Neural progenitor cell (in vitro differentiated cells): ENCODE results near the gene PYGO2.

Source experiments
- EZH2phosphoT487 ChIP-seq: fragments of 200-600 bp; sonication (generic); IDR thresholded peaks from 2 replicates; pipeline ENCODE4 v1.6.1; 2017; ENCODE audit warnings: antibody characterized with exemption
- TF ChIP-seq, protein P1 (sequence below): fragments of 200-600 bp; sonication (generic); IDR thresholded peaks from 2 replicates; pipeline ENCODE4 v1.5.1; 2017; ENCODE audit warnings: antibody characterized with exemption, mild to moderate bottlenecking

DNA sequence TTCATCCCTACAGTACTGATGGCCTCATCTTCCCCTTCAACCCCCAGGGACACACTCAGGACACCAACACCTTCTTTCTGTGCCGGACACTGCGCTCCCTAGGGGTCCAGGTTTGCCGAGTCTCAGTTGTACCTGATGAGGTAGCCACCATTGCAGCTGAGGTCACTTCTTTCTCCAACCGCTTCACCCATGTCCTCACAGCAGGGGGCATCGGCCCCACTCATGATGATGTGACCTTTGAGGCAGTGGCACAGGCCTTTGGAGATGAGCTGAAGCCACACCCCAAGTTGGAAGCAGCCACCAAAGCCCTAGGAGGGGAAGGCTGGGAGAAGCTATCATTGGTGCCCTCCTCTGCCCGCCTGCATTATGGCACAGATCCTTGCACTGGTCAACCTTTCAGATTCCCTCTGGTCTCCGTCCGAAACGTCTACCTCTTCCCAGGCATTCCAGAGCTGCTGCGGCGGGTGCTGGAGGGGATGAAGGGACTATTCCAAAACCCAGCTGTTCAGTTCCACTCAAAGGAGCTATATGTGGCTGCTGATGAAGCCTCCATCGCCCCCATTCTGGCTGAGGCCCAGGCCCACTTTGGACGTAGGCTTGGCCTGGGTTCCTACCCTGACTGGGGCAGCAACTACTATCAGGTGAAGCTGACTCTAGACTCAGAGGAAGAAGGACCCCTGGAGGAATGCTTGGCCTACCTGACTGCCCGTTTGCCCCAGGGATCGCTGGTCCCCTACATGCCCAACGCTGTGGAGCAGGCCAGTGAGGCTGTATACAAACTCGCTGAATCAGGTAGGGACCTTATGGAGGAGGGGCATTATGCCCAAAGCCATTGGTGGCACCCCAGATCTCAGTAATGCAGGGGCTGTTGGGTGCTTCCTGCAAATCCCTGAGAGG is 26.7 kb upstream of the PYGO2 start:
- TF ChIP-seq, protein P1, sequence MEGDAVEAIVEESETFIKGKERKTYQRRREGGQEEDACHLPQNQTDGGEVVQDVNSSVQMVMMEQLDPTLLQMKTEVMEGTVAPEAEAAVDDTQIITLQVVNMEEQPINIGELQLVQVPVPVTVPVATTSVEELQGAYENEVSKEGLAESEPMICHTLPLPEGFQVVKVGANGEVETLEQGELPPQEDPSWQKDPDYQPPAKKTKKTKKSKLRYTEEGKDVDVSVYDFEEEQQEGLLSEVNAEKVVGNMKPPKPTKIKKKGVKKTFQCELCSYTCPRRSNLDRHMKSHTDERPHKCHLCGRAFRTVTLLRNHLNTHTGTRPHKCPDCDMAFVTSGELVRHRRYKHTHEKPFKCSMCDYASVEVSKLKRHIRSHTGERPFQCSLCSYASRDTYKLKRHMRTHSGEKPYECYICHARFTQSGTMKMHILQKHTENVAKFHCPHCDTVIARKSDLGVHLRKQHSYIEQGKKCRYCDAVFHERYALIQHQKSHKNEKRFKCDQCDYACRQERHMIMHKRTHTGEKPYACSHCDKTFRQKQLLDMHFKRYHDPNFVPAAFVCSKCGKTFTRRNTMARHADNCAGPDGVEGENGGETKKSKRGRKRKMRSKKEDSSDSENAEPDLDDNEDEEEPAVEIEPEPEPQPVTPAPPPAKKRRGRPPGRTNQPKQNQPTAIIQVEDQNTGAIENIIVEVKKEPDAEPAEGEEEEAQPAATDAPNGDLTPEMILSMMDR, result no peak
- TF ChIP-seq EZH2phosphoT487, result no peak
